Fibroblast of mammary gland (primary cell): ENCODE results near the gene ARL3.
"Not testable (repeated sequence)": the region's sequence is repeated elsewhere in the genome, so short reads cannot be mapped to it uniquely, and the experiment has no call there.

Source experiments
- DNase-seq: peaks from one replicate; pipeline ENCODE4 v3.0.0-alpha.2; 2010; ENCODE audit warnings: low read depth
- H3K4me3 ChIP-seq: 2 replicates; pipeline ENCODE4 v1.5.1; 2011; ENCODE audit warnings: low read depth, mild to moderate bottlenecking, low read length, moderate library complexity; ENCODE audit not compliant: control insufficient read depth
- CTCF ChIP-seq: conservative IDR thresholded peaks from 2 replicates; pipeline ENCODE4 v1.5.1; 2011; ENCODE audit warnings: low read depth, low read length, inconsistent platforms; ENCODE audit not compliant: control insufficient read depth, insufficient read depth

ARL3 gene

GRCh38 chr10:102723989-102724388 is 9.8 kb upstream of the ARL3 start:
- no peak for TF ChIP-seq CTCF
- DNase-seq = no peak
- no peak overlapping the region for H3K4me3 ChIP-seq

GRCh38 chr10:102721954-102722353 is 7.8 kb upstream of the ARL3 start:
- no peak for TF ChIP-seq CTCF
- DNase-seq = no peak
- H3K4me3 ChIP-seq = no peak overlapping the region

- DNase-seq = no peak
- H3K4me3 ChIP-seq = no peak overlapping the region
- TF ChIP-seq CTCF = no peak
Observed at GRCh38 chr10:102720775-102721301, 6.6 kb upstream of the ARL3 start.

- no peak for DNase-seq
- no peak for TF ChIP-seq CTCF
Observed at GRCh38 chr10:102720337-102720736, 6.1 kb upstream of the ARL3 start.

GRCh38 chr10:102718220-102718619 is 4.0 kb upstream of the ARL3 start:
- no peak overlapping the region for H3K4me3 ChIP-seq
- DNase-seq = peak; percentile 69
- TF ChIP-seq CTCF = no peak

More at GRCh38 chr10:102720337-102720736, 6.1 kb upstream of the ARL3 start:
- no peak overlapping the region for H3K4me3 ChIP-seq

GRCh38 chr10:102716900-102717565 is 2.8 kb upstream of the ARL3 start:
- not testable (repeated sequence) for DNase-seq, H3K4me3 ChIP-seq

- no peak for DNase-seq
- H3K4me3 ChIP-seq = no peak overlapping the region
- TF ChIP-seq CTCF = no peak
Observed at GRCh38 chr10:102715880-102716279, 1.7 kb upstream of the ARL3 start.
